DMS79 (cell line): ENCODE measurements around the gene DEFB108B.
"Not testable (repeated sequence)": the region's sequence is repeated elsewhere in the genome, so short reads cannot be mapped to it uniquely, and the experiment has no call there.

Experiments used
- DNase-seq: peaks from one replicate; lab custom pipeline; 2025; lab: John Stamatoyannopoulos, UW

DEFB108B gene

DNA sequence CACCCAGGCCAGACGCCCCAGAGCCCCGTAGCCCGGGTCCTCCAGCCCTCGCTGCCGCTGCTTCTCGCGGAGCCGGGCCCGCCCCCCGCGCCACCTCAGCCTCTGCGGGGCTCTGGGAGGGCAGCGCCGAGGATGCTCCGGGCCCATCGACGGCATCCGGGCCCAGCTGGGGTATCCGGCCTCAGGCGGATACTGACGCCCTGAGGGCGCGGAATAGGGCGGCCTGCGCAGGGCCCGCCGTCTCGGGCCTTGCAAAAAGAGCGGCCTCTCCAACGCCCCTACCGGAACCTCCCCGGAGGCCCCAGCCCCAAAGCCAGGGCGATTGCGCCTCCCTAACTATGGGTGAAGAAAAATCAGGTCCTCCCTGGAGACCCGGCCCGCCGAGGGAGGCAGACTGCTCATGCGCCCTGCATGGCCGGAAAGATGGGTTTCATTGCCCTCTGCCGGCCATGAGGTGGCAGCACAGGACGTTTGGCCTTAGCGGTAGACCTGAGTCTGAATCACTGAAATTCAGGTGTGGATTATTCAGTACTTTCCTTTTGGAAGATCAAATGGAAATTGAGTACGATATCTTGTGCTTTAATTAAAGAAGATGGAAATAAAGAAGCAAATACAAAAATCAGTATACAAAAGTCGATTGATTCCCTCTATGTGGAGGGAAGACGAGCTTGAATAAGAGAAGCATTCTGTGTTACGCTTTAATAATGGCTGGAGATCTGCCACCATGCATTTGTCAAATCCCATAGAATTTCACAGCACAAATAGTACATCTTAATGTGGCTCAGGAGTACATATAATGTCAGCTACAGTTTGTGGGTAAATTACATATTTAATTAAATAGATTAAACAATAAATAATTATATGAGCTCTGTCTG is 19.3 kb upstream of the DEFB108B start:
- peak; percentile 69 for DNase-seq

- not testable (repeated sequence) for DNase-seq
Observed at GRCh38 chr11:71821539-71821938, 11.5 kb upstream of the DEFB108B start.

GRCh38 chr11:71829247-71829646 is 3.8 kb upstream of the DEFB108B start:
- not testable (repeated sequence) for DNase-seq

- DNase-seq: not testable (repeated sequence)
Observed at GRCh38 chr11:71829686-71830085, 3.3 kb upstream of the DEFB108B start.

DNA sequence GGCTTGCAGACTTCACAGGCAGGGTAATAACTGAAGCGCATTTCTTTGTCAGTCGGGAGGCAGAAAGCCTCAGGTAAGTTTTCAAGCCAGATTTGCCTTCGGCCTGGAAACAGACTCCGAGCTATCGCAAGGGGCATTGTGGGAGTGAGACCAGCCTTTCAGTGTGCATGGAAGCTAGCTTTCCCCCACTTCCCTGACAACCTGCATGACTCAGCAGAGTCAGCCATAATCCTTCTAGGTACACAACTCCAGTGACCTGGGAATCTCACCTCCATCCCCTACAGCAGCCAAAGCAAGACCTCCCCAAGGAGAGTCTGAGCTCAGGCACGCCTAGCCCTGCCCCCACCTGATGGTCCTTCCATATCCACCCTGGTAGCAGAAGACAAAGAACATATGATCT is 9.7 kb downstream of the DEFB108B start:
- not testable (repeated sequence) for DNase-seq

- DNase-seq: not testable (repeated sequence)
Observed at GRCh38 chr11:71843355-71843754, 10.4 kb downstream of the DEFB108B start.

GRCh38 chr11:71843858-71844257 is 10.9 kb downstream of the DEFB108B start:
- no peak for DNase-seq

DNA sequence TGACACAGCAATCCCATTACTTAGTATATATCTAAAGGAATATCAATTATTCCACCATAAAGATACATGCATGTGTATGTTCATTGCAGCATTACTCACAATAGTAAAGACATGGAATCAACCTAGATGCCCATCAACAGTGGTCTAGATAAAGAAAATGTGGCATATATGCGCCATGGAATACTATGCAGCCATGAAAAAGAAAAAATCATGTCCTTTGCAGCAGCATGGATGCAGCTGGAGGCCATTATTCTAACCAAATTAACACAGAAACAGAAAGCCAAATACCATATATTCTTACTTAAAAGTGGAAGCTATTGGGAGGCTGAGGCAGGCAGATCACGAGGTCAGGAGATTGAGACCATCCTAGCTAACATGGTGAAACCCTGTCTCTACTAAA is 20.9 kb downstream of the DEFB108B start:
- not testable (repeated sequence) for DNase-seq

- not testable (repeated sequence) for DNase-seq
Observed at GRCh38 chr11:71855880-71856279, 22.9 kb downstream of the DEFB108B start.

DNA sequence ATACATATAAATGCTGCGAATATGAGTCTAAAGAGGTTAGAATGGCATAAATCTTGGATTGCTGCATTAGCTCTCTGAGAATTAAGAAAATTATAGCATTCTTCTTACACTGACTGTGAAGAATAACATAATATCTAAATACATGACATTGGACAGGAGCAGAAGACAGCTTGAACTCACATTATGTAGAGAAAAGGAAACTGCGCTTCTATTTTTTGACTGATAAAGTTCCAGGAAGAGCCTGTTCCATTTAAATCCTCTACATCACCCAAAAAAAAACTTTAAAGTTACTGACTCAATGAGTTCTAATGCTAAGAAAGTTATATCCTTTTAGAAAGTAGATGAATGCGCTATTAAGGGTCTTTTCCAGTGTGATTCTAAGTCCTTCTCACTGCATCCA is 27.8 kb downstream of the DEFB108B start:
- DNase-seq: not testable (repeated sequence)

DNA sequence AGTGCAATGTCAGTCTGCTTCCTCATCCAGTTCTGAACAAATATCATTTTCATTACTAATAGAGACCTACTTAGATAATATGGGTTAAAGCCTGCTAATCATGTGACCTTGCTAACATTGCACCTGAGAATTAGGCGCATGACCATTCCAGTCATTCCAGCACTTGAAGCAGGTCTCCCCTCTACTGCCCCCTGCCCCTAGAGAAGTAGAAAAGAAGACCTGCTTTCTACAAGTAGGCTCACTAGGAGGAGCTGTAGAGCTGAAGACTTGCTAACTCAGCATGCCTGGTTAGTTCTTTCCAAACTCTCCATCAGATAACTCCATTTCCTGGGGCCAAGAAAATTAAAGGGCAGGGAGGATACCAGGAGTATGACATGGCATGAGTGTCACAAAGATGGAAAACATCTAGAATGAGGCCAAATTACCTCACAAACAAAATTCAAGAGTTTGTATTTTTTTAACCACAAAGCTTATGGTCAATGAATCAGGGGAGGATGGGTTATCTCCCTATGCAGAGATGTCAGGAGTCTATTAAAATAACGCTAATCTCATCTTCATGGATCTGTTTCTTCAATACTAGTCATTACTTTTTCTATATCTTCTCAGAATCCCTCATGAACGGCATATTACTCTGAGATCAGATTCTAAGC is 31.1 kb downstream of the DEFB108B start:
- peak; percentile 11 for DNase-seq

- not testable (repeated sequence) for DNase-seq
Observed at GRCh38 chr11:71867209-71867608, 34.2 kb downstream of the DEFB108B start.

DNA sequence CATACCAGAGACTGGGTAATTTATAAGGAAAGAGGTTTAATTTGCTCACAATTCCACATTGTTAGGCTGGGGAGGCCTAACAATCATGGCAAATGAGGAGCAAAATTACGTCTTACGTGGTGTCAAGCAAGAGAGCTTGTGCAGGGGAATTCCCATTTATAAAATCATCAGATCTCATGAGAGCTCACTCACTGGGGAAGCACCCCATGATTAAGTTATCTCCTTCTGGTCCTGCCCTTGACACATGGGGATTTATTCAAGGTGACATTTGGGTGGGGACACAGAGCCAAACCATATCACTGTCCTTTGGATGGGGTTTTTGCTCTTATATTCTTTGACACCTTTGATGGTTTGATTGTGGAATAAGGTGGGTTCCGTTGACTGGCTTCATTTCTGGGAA is 36.9 kb downstream of the DEFB108B start:
- not testable (repeated sequence) for DNase-seq

DNA sequence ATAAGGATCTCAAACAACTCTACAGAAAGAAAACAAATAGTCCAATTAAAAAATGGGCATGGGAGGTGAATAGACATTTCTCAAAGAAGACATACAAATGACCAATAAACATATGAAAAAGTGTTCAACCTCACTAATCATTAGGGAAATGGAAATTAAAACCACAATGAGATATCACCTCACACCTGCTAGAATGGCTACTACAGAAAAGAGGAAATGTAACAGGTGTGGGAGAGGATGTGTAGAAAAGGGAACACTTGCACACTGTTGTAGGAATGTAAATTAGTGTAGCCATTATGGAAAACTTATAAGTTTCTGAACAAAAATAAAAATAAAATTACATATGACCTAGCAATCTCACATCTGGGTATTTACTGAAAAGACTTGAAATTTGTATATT is 37.7 kb downstream of the DEFB108B start:
- not testable (repeated sequence) for DNase-seq

DNA sequence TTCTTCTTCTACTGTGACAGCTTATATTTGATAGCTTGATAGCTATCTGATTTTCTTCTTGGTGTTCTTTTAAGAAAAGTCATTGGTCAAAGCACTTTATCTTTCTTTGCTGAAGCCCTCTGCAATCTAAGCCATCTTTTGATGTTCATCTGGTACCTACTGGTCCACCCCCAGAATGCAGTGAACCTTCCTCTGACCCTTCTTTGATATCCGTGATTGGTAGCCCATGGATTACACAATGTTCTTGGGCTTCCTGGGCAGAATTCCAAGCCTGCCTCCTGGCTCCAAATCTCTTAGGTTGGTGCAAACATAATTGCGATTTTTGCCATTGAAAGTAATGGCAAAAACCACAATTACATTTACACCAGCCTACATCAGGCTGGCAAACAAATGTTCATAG is 43.3 kb downstream of the DEFB108B start:
- not testable (repeated sequence) for DNase-seq

DNA sequence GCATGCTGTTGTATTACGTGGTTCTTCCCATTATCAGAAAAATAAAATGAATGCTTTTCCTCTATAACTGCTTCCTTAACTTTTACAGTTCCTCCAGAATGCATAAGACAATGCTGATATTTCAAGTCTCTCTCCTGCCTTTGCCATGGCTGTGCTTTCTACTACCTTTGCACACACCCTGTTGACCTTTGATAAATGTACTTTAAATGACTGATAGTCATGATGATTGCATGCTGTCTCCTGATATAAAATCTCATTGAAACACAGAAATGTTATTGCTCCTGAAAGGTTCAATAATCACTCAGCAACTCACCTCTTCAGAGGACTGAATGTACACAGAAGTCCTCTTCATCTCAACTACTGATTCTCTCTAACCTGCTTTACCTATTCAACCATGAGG is 45.1 kb downstream of the DEFB108B start, which contains the start of gene DEFB131B:
Gene DEFB131B, plus strand, starts transcription at position 395 of the 400 bp plus-strand sequence. Its CDS starts 0 bp downstream, at position 395.
- DNase-seq: not testable (repeated sequence)

GRCh38 chr11:71885806-71886205 is 52.8 kb downstream of the DEFB108B start:
- DNase-seq: not testable (repeated sequence)
